IPS-18a (cell line): Measurements from ENCODE around the gene GAR1.
"Not testable (repeated sequence)": the region's sequence is repeated elsewhere in the genome, so short reads cannot be mapped to it uniquely, and the experiment has no call there.

Source experiments
- H3K27ac ChIP-seq: one replicate; pipeline ENCODE4 v1.5.1; 2013; ENCODE audit warnings: low read length
- H3K27me3 ChIP-seq: one replicate; pipeline ENCODE4 v1.6.1; 2013; ENCODE audit warnings: mild to moderate bottlenecking, low read length; ENCODE audit not compliant: control insufficient read depth, insufficient read depth
- H3K36me3 ChIP-seq: one replicate; pipeline ENCODE4 v1.6.1; 2013; ENCODE audit warnings: low read depth, low read length; ENCODE audit not compliant: control insufficient read depth
- H3K4me1 ChIP-seq: one replicate; pipeline ENCODE4 v1.6.1; 2013; ENCODE audit warnings: low read depth, low read length; ENCODE audit not compliant: control insufficient read depth
- H3K4me3 ChIP-seq: one replicate; pipeline ENCODE4 v1.5.1; 2013; ENCODE audit warnings: low read length
- H3K9ac ChIP-seq: one replicate; pipeline ENCODE4 v1.6.1; 2013; ENCODE audit warnings: mild to moderate bottlenecking, low read length, moderate library complexity
- H3K9me3 ChIP-seq: one replicate; pipeline ENCODE4 v1.6.1; 2013; ENCODE audit warnings: low read depth, low read length; ENCODE audit not compliant: control insufficient read depth

The GAR1 gene

DNA sequence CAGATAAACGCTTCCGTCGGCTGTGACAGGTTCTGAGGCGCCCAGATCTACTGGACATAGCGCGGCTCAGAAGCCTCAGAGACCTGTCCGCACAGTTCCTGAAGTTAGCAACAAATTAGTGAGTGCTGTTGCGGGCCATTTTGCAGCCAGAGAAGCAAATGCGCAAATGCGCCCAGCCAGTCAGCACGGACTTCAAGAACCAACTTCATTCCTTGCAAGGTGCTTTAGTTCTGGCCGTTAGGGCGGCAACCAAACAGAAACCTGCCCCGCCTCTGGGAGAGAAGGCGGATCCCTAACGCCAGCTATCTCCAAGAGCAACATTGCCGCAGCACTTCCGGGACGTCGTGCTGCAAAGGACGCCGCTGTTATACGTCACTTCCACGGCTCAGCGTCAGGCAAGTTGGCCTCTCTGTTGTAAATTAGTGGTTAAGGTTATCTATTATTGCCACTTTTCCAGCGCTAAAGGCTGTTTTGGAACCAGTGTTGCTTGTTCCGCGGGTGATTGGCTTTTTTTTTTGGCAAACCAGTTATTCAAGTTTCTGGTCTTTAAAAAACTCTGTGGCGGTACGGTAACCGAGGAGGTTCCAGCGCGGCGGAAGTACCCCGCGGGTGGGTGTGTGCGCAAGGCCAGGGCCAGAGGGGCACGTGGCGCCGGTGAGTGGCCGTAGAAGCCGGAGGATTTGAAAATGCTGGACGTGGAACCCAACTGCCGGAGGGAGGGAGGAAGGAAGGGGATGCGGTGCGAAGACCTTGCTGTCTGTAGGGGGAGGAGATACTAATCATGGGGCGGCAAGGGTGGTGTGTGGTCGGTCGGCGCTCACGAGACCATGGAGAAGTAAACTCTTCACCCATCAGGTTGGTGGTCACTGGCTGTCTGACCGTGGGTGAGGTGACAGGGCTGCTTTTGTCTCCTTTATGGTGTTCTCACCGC lies at the start of gene GAR1:
TSS of gene GAR1 (plus strand) at position 612 of the 931 bp plus-strand sequence. CDS start 403 bp downstream, outside the sequence.
- H3K9me3 ChIP-seq: no peaks in the 10 kb centered on the region
- peak within 1 kb of the TSS; percentile 93 for H3K27ac ChIP-seq
- H3K27me3 ChIP-seq: no peaks in the 10 kb centered on the region
- peak within 1 kb of the TSS; percentile 84 for H3K4me3 ChIP-seq
- H3K9ac ChIP-seq: peak within 1 kb of the TSS; percentile 87
- H3K36me3 ChIP-seq: peaks cover 31% of the 10 kb centered on the region
- peaks cover 12% of the 10 kb centered on the region for H3K4me1 ChIP-seq

DNA sequence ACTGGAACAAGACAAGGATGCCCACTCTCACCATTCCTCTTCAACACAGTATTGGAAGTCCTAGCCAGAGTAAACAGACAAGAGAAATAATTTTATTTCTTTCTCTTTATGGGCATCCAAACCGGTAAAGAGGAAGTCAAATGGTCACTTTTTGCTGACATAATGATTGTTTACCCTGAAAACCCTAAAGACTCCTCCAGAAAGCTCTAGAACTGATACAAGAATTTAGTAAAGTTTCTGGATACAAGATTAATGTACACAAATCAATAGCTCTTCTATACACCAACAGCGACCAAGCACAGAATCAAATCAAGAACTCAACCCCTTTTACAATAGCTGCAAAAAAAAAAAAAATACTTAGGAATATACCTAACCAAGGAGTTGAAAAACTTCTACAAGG lies 33.5 kb upstream of the GAR1 start:
- H3K4me1 ChIP-seq, H3K9ac ChIP-seq, H3K4me3 ChIP-seq, H3K9me3 ChIP-seq, H3K27ac ChIP-seq, H3K27me3 ChIP-seq, H3K36me3 ChIP-seq: not testable (repeated sequence)

DNA sequence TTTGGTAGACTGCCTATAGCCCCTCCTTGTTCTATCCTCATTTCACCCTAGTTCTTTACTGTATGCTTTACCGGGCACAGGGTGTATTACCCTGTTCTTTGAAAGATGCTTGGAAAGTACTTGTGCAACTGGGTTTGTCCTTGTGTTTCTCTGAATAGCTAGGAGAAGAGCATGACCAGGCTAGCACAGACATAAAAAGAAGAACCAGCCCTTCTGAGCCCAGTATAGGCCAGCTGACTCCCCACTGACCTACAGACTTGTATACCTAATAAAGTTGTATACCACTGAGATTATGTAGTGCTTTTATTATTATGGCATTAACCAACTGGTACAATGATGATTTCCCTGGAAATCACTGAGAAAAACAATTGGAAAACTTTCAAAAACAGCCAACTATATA lies 28.7 kb upstream of the GAR1 start:
- no peaks in the 10 kb centered on the region for H3K27me3 ChIP-seq
- no peak overlapping the region for H3K9ac ChIP-seq
- no peaks in the 10 kb centered on the region for H3K36me3 ChIP-seq
- no peaks in the 10 kb centered on the region for H3K9me3 ChIP-seq
- no peak overlapping the region for H3K4me3 ChIP-seq
- no peaks in the 10 kb centered on the region for H3K4me1 ChIP-seq
- no peak overlapping the region for H3K27ac ChIP-seq

DNA sequence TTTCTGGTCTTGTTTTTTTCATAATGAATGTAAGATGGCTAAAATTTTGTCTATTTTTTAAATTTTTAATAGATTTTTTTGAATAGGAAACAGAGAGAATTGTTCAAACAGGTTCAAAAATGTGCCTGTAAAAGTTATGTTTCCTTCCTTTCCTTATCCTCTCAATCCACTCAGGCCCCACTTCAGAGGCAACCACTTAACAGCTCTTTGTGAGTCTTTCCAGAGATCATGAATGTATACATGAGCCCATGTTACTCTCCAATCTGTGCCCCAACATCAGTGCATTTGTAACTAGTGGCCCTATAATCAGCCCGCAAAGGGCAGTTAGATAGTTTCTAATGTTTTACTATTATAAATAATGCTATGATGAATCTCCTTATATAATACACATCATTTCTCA lies 27.8 kb upstream of the GAR1 start:
- H3K36me3 ChIP-seq: no peaks in the 10 kb centered on the region
- H3K9ac ChIP-seq: no peak overlapping the region
- no peaks in the 10 kb centered on the region for H3K27me3 ChIP-seq
- no peaks in the 10 kb centered on the region for H3K9me3 ChIP-seq
- no peaks in the 10 kb centered on the region for H3K4me1 ChIP-seq
- H3K4me3 ChIP-seq: no peak overlapping the region
- no peak overlapping the region for H3K27ac ChIP-seq

DNA sequence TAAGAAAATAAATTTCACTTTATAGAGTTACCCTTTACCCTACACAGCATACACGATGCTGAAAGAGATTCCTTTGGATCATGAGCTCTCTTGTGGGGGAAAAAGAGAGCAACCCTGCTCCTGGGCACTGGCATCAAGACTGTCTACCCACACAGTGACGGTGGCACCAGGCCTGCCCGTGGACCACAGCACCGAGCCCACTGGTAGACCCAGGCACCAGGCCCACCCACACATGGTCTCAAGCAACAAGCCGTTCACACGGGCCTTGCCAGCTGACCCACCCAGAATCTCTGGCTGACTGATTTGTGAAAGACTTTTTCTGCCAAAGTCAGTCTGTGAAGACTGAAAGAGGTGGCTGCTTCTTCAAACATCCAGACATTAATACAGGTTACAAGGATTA lies 20.5 kb upstream of the GAR1 start:
- Histone ChIP-seq H3K9me3 (no peaks in the 10 kb centered on the region), H3K9ac (no peak overlapping the region)

DNA sequence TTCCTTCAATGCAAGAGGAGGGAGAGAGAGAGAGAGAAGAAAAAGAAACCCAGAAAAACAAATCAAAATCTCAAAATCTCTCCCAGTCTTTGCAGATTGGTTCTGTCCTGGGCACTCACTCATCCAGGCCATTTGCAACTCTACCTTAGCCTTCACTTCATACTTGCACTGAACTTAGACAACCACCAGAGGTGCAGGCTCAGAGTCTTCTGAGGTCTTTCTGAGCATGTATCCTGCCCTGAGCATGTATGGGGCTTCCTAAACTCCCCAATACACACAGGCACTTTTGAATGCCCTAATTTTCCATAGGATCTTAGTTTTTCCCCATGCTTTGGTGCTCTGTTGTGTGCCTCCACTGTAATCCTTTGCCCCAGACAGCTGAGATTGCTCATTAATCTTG lies 16.7 kb upstream of the GAR1 start:
- no peaks in the 10 kb centered on the region for H3K9me3 ChIP-seq
- H3K4me3 ChIP-seq: no peak overlapping the region
- H3K36me3 ChIP-seq: no peaks in the 10 kb centered on the region
- no peak overlapping the region for H3K9ac ChIP-seq
- no peak overlapping the region for H3K27ac ChIP-seq
- no peaks in the 10 kb centered on the region for H3K4me1 ChIP-seq
- H3K27me3 ChIP-seq: no peaks in the 10 kb centered on the region

More for the DNA sequence above, 20.5 kb upstream of the GAR1 start:
- Histone ChIP-seq H3K36me3 (no peaks in the 10 kb centered on the region), H3K4me3 (no peak overlapping the region), H3K27ac (no peak overlapping the region), H3K4me1 (no peaks in the 10 kb centered on the region), H3K27me3 (no peaks in the 10 kb centered on the region)

DNA sequence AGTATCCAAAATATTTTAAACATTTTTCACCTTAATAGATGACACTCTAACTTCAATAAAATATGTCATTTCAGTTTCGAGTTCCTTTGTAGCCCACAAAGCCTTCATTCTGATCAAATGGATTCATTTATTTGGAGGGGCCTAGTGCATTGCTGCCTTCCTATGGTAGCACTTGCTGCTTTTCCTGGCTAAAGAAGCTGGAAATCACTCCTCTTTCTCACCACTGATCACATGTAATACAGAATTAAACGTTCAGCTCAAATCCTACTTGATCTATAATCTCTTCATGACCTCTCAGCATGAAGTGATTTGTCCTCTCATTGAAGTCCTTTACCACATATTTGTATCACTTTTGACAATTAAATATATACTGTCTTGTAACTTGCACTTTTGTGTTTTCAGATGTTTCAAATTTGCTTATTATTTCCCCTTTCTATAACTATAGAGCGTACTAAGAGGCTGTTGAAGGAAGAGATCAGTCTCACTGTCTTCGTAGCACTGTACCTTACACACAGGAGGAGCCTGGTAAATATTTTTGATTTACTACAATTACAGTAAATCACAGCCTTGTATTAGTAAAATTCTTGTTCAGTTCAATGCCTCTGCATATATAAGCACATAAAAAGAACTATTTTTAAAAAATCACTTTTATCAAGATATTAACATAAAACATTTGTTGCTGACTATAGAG lies 14.3 kb upstream of the GAR1 start:
- no peaks in the 10 kb centered on the region for H3K4me1 ChIP-seq
- H3K36me3 ChIP-seq: no peaks in the 10 kb centered on the region
- no peak overlapping the region for H3K27ac ChIP-seq
- no peak overlapping the region for H3K4me3 ChIP-seq
- H3K9me3 ChIP-seq: no peaks in the 10 kb centered on the region
- H3K9ac ChIP-seq: no peak overlapping the region
- H3K27me3 ChIP-seq: no peaks in the 10 kb centered on the region

DNA sequence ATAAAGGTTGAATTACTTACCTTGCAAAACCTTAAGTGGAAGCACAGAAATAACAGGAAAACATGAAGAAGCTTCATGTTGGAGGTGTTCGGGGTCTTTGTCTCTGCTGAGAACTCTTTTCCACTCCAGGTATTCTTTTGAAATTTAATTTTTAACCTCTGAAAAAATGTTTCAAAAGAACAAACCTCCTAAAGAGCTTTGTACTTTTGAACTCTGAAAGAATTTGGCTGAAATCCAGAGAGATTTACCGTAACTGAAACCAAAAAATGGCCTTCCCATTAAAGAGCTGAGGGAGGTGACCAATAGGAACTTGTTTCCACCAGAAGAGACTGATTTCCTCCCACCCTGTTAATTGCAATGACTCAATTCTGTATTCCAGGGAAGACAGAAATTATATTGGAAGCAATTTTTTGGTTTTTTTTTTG lies 13.7 kb upstream of the GAR1 start, which contains the start of gene CFI:
TSS of gene CFI (minus strand) at position 105 of the 425 bp plus-strand sequence. CDS start at position 77, 28 bp downstream.
- H3K27ac ChIP-seq: no peak within 1 kb of the TSS
- H3K4me1 ChIP-seq: no peaks in the 10 kb centered on the region
- no peaks in the 10 kb centered on the region for H3K27me3 ChIP-seq
- H3K9me3 ChIP-seq: no peaks in the 10 kb centered on the region
- no peaks in the 10 kb centered on the region for H3K36me3 ChIP-seq
- no peak within 1 kb of the TSS for H3K4me3 ChIP-seq
- no peak within 1 kb of the TSS for H3K9ac ChIP-seq

DNA sequence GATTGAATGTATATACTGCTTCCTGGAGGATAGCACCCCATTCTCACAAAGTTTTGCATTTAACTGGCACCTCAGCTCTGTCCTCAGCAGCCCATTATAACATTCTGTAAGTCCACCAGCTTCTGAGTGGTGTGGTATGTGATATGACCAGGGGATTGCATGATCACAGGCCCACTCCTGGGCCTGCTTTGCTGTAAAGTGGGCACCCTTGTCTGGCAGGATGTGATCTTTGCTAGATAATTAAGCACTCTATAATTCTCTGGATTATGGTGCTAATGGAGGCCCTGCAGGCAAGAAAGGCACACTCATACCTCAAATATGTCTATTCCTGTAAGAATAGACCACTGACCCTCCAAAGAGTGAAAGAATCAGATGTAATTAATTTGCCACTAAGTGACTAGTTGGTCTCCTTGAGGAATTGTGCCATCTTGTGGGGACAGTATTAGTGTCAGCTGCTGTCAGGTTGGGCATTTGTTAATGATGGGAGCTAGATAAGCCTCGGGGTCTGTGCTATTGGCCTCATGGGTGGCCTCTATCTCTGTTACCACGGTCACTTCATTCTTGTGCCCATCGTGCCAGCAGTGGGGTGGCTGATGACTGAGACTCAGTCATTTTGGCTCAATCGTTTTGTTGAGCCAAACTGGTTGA lies 11.5 kb upstream of the GAR1 start:
- Histone ChIP-seq H3K4me3 (no peak overlapping the region), H3K36me3 (no peaks in the 10 kb centered on the region), H3K27me3 (no peaks in the 10 kb centered on the region), H3K4me1 (no peaks in the 10 kb centered on the region), H3K27ac (no peak overlapping the region), H3K9ac (no peak overlapping the region), H3K9me3 (no peaks in the 10 kb centered on the region)

DNA sequence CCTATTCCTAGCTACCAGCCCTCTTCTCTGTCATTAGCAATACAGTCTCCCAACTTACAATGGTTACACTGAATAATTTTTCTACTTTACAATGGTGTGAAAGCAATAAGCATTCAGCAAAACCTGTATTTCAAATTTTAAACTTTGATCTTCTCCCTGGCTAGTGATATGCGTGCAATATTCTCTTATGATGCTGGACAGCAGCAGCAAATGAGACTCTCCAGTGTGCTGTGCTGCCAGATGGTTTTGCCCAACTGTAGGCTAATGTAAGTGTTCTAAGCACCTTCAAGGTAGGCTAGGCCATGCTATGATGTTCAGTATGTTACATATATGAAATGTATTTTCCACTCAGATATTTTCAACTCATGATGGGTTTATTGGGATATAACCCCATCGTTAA lies 5.9 kb upstream of the GAR1 start:
- Histone ChIP-seq H3K9me3 (no peaks in the 10 kb centered on the region), H3K4me3 (no peak overlapping the region), H3K27me3 (no peaks in the 10 kb centered on the region), H3K4me1 (peaks cover 8% of the 10 kb centered on the region), H3K36me3 (no peaks in the 10 kb centered on the region), H3K27ac (no peak overlapping the region), H3K9ac (no peak overlapping the region)

DNA sequence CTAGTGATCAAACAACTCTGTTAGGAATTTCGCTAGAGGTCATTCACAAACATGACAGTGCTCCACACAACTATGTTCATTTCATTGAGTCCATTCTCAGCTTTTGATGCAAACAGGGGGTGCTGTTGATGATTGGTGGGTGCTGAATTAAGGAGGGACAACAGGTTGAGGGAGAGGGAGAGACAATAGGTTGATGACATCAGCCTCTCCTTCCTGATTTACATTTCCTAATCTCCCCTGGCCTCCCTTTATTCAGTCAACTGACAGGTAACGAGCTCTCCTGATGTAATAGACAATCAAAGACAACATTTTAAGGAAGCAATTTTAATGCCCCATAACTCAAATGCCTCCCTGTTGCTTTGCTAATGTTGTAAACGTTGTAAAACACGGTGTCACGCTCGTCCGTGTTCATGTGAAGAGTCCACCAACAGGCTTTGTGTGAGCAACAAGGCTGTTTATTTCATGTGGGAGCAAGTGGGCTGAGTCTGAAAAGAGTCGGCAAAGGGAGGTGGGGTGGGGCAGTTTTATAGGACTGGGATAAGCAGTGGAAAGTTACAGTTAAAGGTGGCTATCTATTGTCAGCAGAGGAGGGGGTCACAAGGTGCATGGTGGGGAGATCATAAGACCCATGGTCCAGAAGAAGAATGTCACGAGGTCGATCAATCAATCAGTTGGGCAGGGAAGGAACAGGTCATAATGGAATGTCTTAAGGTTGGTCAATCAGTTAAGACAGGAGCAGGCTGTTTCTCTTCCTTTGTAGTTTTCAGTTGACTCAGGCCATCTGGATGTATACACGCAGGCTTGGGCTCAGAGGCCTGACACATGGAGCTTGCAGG lies 4.8 kb upstream of the GAR1 start:
- H3K4me1 ChIP-seq: peaks cover 8% of the 10 kb centered on the region
- no peak overlapping the region for H3K27ac ChIP-seq
- no peaks in the 10 kb centered on the region for H3K27me3 ChIP-seq
- no peak overlapping the region for H3K9ac ChIP-seq
- no peaks in the 10 kb centered on the region for H3K36me3 ChIP-seq
- no peak overlapping the region for H3K4me3 ChIP-seq
- no peaks in the 10 kb centered on the region for H3K9me3 ChIP-seq
